GM23338 (cell line): ENCODE results near the gene COL4A2.

Experiments
- CREB1 ChIP-seq: fragments of 250-450 bp; sonication (Bioruptor Pico); IDR thresholded peaks from 2 replicates; pipeline ENCODE4 v1.5.0; 2020; ENCODE audit warnings: low read depth, mild to moderate bottlenecking, moderate library complexity
- CTCF ChIP-seq, 2 experiments: fragments of 200-600 bp in 1 of 2; sonication (generic) in 1 of 2; conservative IDR thresholded peaks; 2 replicates each; pipeline versions ENCODE4 v1.5.1 to v1.6.1; 2016 to 2017; ENCODE audit warnings: antibody characterized with exemption in 2 of 2, low read depth in 2 of 2, mild to moderate bottlenecking in 2 of 2, moderate library complexity in 1 of 2
- EZH2 ChIP-seq: fragments of 200-600 bp; sonication (generic); IDR thresholded peaks from one replicate; pipeline ENCODE4 v1.8.0; 2017; ENCODE audit warnings: antibody characterized with exemption, mild to moderate bottlenecking, low read depth; ENCODE audit not compliant: unreplicated experiment
- EZH2phosphoT487 ChIP-seq: fragments of 200-600 bp; sonication (generic); IDR thresholded peaks from one replicate; pipeline ENCODE4 v1.8.1; 2018; ENCODE audit warnings: antibody characterized with exemption; ENCODE audit not compliant: unreplicated experiment
- JUNB ChIP-seq: IDR thresholded peaks from one replicate; pipeline ENCODE4 v1.6.1; 2016; ENCODE audit warnings: antibody characterized with exemption; ENCODE audit not compliant: unreplicated experiment
- POLR2AphosphoS5 ChIP-seq: IDR thresholded peaks from 2 replicates; pipeline ENCODE4 v1.6.1; 2016; ENCODE audit warnings: antibody characterized with exemption, low read depth
- REST ChIP-seq: IDR thresholded peaks from one replicate; pipeline ENCODE4 v1.6.1; 2018; ENCODE audit warnings: antibody characterized with exemption; ENCODE audit not compliant: unreplicated experiment
- STAT1 ChIP-seq: IDR thresholded peaks from one replicate; pipeline ENCODE4 v1.6.1; 2016; ENCODE audit warnings: antibody characterized with exemption; ENCODE audit not compliant: unreplicated experiment
- ZNF114 ChIP-seq: fragments of 250-450 bp; sonication (Bioruptor Pico); IDR thresholded peaks from 2 replicates; pipeline ENCODE4 v1.5.0; 2020; ENCODE audit warnings: mild to moderate bottlenecking, moderate library complexity
- ZNF331 ChIP-seq: fragments of 250-450 bp; sonication (Bioruptor Pico); IDR thresholded peaks from 2 replicates; pipeline ENCODE4 v1.5.0; 2020; ENCODE audit warnings: low read depth, mild to moderate bottlenecking, moderate library complexity

GRCh38 chr13:110538632-110539031 lies 231.5 kb downstream of the COL4A2 start:
- TF ChIP-seq ZNF114 (CRISPR knock-in tag) (no peak), CTCF (conservative IDR thresholded peaks at IDR 0.05; ENCODE audit: low read depth in 2 of 2) (no peak), EZH2 (no peak), POLR2AphosphoS5 (no peak), ZNF331 (CRISPR knock-in tag) (no peak), EZH2phosphoT487 (no peak), CREB1 (CRISPR knock-in tag) (no peak), REST (no peak), JUNB (no peak), STAT1 (no peak)
